Activated CD4-positive, alpha-beta memory T cell treated with anti-CD3 and anti-CD28 coated beads, Interleukin-2, amount 10 ng/mL, durations not matched to agents 7 days and 5 days (primary cell): ENCODE measurements around the gene PHACTR1. TPM values are rescaled to one million over a fixed set of nuclear protein-coding genes. Genes with fewer than 3 reads are reported as not detected.

Experiments used
- CTCF ChIA-PET: fragments of 350-600 bp; sonication (Branson Sonifier 250); formaldehyde crosslinking; loops from one replicate; lab custom pipeline; 2021; ENCODE audit warnings: antibody characterized with exemption, inconsistent platforms; lab: Charles Lee
- POLR2A ChIA-PET: fragments of 350-600 bp; sonication (Branson Sonifier 250); formaldehyde crosslinking; loops from one replicate; lab custom pipeline; 2021; ENCODE audit warnings: antibody characterized with exemption; lab: Charles Lee
- DNase-seq: peaks from one replicate; pipeline ENCODE4 v3.0.0-alpha.2; 2020
- H3K27ac Mint-ChIP-seq: one replicate; pipeline ENCODE4 v1.8.0; 2021; ENCODE audit warnings: mild to moderate bottlenecking, mixed read lengths
- H3K27me3 Mint-ChIP-seq: one replicate; pipeline ENCODE4 v1.8.0; 2021; ENCODE audit warnings: mixed read lengths
- H3K36me3 Mint-ChIP-seq: one replicate; pipeline ENCODE4 v1.8.0; 2021; ENCODE audit warnings: low read depth, mixed read lengths
- H3K4me1 Mint-ChIP-seq: one replicate; pipeline ENCODE4 v1.8.0; 2021; ENCODE audit warnings: mixed read lengths
- H3K4me3 Mint-ChIP-seq: one replicate; pipeline ENCODE4 v1.8.0; 2021; ENCODE audit warnings: mild to moderate bottlenecking, mixed read lengths
- H3K9me3 Mint-ChIP-seq: one replicate; pipeline ENCODE4 v1.8.0; 2021; ENCODE audit warnings: mixed read lengths
- total RNA-seq, 2 experiments: library from RNA; stranded (reverse); gene quantifications; one replicate each; pipeline ENCODE4 v1.2.3, GENCODE V29; 2021

Gene PHACTR1
- total RNA-seq, 2 experiments from 2014 or later: 0.33 to 0.53 TPM

GRCh38 chr6:13188306-13188705 lies 471.7 kb downstream of the PHACTR1 start:
- Mint-ChIP-seq H3K4me1 (no peaks in the 10 kb centered on the region), H3K9me3 (no peaks in the 10 kb centered on the region), H3K27ac (no peak overlapping the region), H3K27me3 (peaks cover 38% of the 10 kb centered on the region), H3K4me3 (no peak overlapping the region), H3K36me3 (no peaks in the 10 kb centered on the region)
- CTCF ChIA-PET: no interaction called here
- POLR2A ChIA-PET: no interaction called here
- DNase-seq: no peak

- H3K9me3 Mint-ChIP-seq: no peaks in the 10 kb centered on the region
- H3K27ac Mint-ChIP-seq: no peak overlapping the region
- POLR2A ChIA-PET: no interaction called here
Measured at GRCh38 chr6:13189710-13190109, 473.1 kb downstream of the PHACTR1 start.

GRCh38 chr6:13190376-13190775 lies 473.8 kb downstream of the PHACTR1 start:
- Mint-ChIP-seq H3K4me1 (no peaks in the 10 kb centered on the region), H3K27ac (no peak overlapping the region), H3K27me3 (peaks cover 26% of the 10 kb centered on the region), H3K36me3 (no peaks in the 10 kb centered on the region), H3K4me3 (no peak overlapping the region), H3K9me3 (no peaks in the 10 kb centered on the region)
- DNase-seq: no peak
- CTCF ChIA-PET: no interaction called here
- POLR2A ChIA-PET: no interaction called here

More at GRCh38 chr6:13189710-13190109, 473.1 kb downstream of the PHACTR1 start:
- Mint-ChIP-seq H3K4me3 (no peak overlapping the region), H3K4me1 (no peaks in the 10 kb centered on the region), H3K36me3 (no peaks in the 10 kb centered on the region), H3K27me3 (peaks cover 33% of the 10 kb centered on the region)
- CTCF ChIA-PET: interaction anchor here (0.6 kb wide), 1 partner anchor 146 kb away, joined by 3 read pairs; no protein-coding TSS in a partner anchor
- DNase-seq: no peak

GRCh38 chr6:13191461-13191860 lies 474.9 kb downstream of the PHACTR1 start:
- no peak overlapping the region for H3K27ac Mint-ChIP-seq
- DNase-seq: no peak
- peaks cover 22% of the 10 kb centered on the region for H3K27me3 Mint-ChIP-seq
- no peaks in the 10 kb centered on the region for H3K9me3 Mint-ChIP-seq
- no peak overlapping the region for H3K4me3 Mint-ChIP-seq
- H3K36me3 Mint-ChIP-seq: no peaks in the 10 kb centered on the region
- ChIA-PET CTCF (no interaction called here), POLR2A (no interaction called here)
- H3K4me1 Mint-ChIP-seq: no peaks in the 10 kb centered on the region

GRCh38 chr6:13194852-13195251 lies 478.3 kb downstream of the PHACTR1 start:
- Mint-ChIP-seq H3K27me3 (peaks cover 18% of the 10 kb centered on the region), H3K27ac (no peak overlapping the region), H3K9me3 (no peaks in the 10 kb centered on the region), H3K36me3 (no peaks in the 10 kb centered on the region), H3K4me1 (no peaks in the 10 kb centered on the region), H3K4me3 (no peak overlapping the region)
- POLR2A ChIA-PET: no interaction called here
- DNase-seq: no peak
- CTCF ChIA-PET: interaction anchor here (0.7 to 1.6 kb wide), 3 partner anchors 15 to 136 kb away, joined by 3 to 6 read pairs (median 3); no protein-coding TSS in a partner anchor

GRCh38 chr6:13195803-13196202 lies 479.2 kb downstream of the PHACTR1 start:
- H3K27ac Mint-ChIP-seq: no peak overlapping the region
- H3K4me1 Mint-ChIP-seq: no peaks in the 10 kb centered on the region
- H3K9me3 Mint-ChIP-seq: no peaks in the 10 kb centered on the region
- no peak overlapping the region for H3K4me3 Mint-ChIP-seq
- no peaks in the 10 kb centered on the region for H3K36me3 Mint-ChIP-seq
- no peak for DNase-seq
- ChIA-PET POLR2A (no interaction called here), CTCF (no interaction called here)
- H3K27me3 Mint-ChIP-seq: peaks cover 17% of the 10 kb centered on the region

- no peaks in the 10 kb centered on the region for H3K9me3 Mint-ChIP-seq
- H3K27ac Mint-ChIP-seq: no peak overlapping the region
- H3K4me1 Mint-ChIP-seq: no peaks in the 10 kb centered on the region
- no peak for DNase-seq
- CTCF ChIA-PET: no interaction called here
- no peak overlapping the region for H3K4me3 Mint-ChIP-seq
- H3K27me3 Mint-ChIP-seq: peaks cover 5% of the 10 kb centered on the region
- no peaks in the 10 kb centered on the region for H3K36me3 Mint-ChIP-seq
- POLR2A ChIA-PET: no interaction called here
Measured at GRCh38 chr6:13198168-13198567, 481.6 kb downstream of the PHACTR1 start.

GRCh38 chr6:13201336-13201735 lies 484.8 kb downstream of the PHACTR1 start:
- no peaks in the 10 kb centered on the region for H3K36me3 Mint-ChIP-seq
- H3K9me3 Mint-ChIP-seq: no peaks in the 10 kb centered on the region
- no peak overlapping the region for H3K4me3 Mint-ChIP-seq
- ChIA-PET POLR2A (no interaction called here), CTCF (no interaction called here)
- H3K4me1 Mint-ChIP-seq: no peaks in the 10 kb centered on the region
- peaks cover 6% of the 10 kb centered on the region for H3K27me3 Mint-ChIP-seq
- DNase-seq: no peak
- H3K27ac Mint-ChIP-seq: no peak overlapping the region

- Mint-ChIP-seq H3K36me3 (no peaks in the 10 kb centered on the region), H3K27me3 (peaks cover 6% of the 10 kb centered on the region), H3K9me3 (no peaks in the 10 kb centered on the region), H3K4me3 (no peak overlapping the region), H3K4me1 (no peaks in the 10 kb centered on the region), H3K27ac (no peak overlapping the region)
- no peak for DNase-seq
- ChIA-PET CTCF (no interaction called here), POLR2A (no interaction called here)
Measured at GRCh38 chr6:13203145-13203544, 486.6 kb downstream of the PHACTR1 start.

GRCh38 chr6:13205106-13205505 lies 488.5 kb downstream of the PHACTR1 start:
- peaks cover 10% of the 10 kb centered on the region for H3K27me3 Mint-ChIP-seq
- CTCF ChIA-PET: no interaction called here
- POLR2A ChIA-PET: no interaction called here
- no peak for DNase-seq
- H3K4me3 Mint-ChIP-seq: no peak overlapping the region
- no peaks in the 10 kb centered on the region for H3K9me3 Mint-ChIP-seq
- H3K4me1 Mint-ChIP-seq: no peaks in the 10 kb centered on the region
- H3K36me3 Mint-ChIP-seq: no peaks in the 10 kb centered on the region
- H3K27ac Mint-ChIP-seq: no peak overlapping the region

GRCh38 chr6:13212096-13212495 lies 495.5 kb downstream of the PHACTR1 start:
- Mint-ChIP-seq H3K9me3 (no peaks in the 10 kb centered on the region), H3K4me3 (no peak overlapping the region), H3K36me3 (no peaks in the 10 kb centered on the region), H3K4me1 (no peaks in the 10 kb centered on the region), H3K27ac (no peak overlapping the region), H3K27me3 (peaks cover 25% of the 10 kb centered on the region)
- DNase-seq: no peak
- ChIA-PET POLR2A (no interaction called here), CTCF (no interaction called here)

- ChIA-PET CTCF (no interaction called here), POLR2A (no interaction called here)
- Mint-ChIP-seq H3K9me3 (no peaks in the 10 kb centered on the region), H3K4me1 (no peaks in the 10 kb centered on the region), H3K36me3 (no peaks in the 10 kb centered on the region), H3K27me3 (peaks cover 25% of the 10 kb centered on the region), H3K27ac (no peak overlapping the region), H3K4me3 (no peak overlapping the region)
- DNase-seq: no peak
Measured at GRCh38 chr6:13212538-13212937, 496.0 kb downstream of the PHACTR1 start.

- Mint-ChIP-seq H3K4me1 (no peaks in the 10 kb centered on the region), H3K9me3 (no peaks in the 10 kb centered on the region), H3K27me3 (peaks cover 22% of the 10 kb centered on the region), H3K4me3 (no peak overlapping the region), H3K27ac (no peak overlapping the region), H3K36me3 (no peaks in the 10 kb centered on the region)
- no peak for DNase-seq
- POLR2A ChIA-PET: interaction anchor here (0.7 kb wide), 1 partner anchor 496 kb away, joined by 3 read pairs; the partner anchor contains the start of gene RANBP9
- CTCF ChIA-PET: interaction anchor here (1.0 kb wide), 1 partner anchor 24 kb away, joined by 3 read pairs; no protein-coding TSS in a partner anchor
Measured at GRCh38 chr6:13215390-13215789, 498.8 kb downstream of the PHACTR1 start.

- DNase-seq: no peak
- Mint-ChIP-seq H3K36me3 (no peaks in the 10 kb centered on the region), H3K4me3 (no peak overlapping the region), H3K27ac (no peak overlapping the region), H3K27me3 (peaks cover 20% of the 10 kb centered on the region), H3K9me3 (no peaks in the 10 kb centered on the region), H3K4me1 (no peaks in the 10 kb centered on the region)
- ChIA-PET CTCF (interaction anchor here (1.0 kb wide), 1 partner anchor 23 kb away, joined by 3 read pairs; no protein-coding TSS in a partner anchor), POLR2A (no interaction called here)
Measured at GRCh38 chr6:13216236-13217014, 499.9 kb downstream of the PHACTR1 start.
